Measurements from ENCODE around the gene ZNF519. TPM values are rescaled to one million over a fixed set of nuclear protein-coding genes. Genes with fewer than 3 reads are reported as not detected.

The ZNF519 gene
- total and polyA plus RNA-seq, 11 donors = 0.97 to 6.3 (median 2.5) TPM

DNA sequence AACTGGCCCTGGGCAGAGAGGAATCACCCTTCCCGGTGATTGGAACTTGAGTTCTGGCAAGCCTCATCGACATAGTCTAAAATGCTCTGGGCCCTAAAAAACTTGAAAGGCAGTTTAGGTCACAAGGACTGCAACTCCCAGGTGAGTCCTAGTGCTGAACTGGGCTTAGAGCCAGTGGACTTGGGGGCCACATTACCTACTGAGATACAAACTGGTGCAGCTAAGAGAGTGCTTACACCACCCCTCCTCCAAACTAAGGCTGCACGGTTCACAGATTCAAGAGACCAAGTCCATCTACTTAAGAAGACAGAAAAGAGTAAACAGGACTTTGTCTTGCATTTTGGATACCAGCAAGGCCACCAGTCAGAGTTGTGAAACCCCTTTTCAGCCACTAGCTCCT lies 25.3 kb downstream of the ZNF519 start:
- no peaks in the 10 kb centered on the region for H3K36me3 ChIP-seq
- TF ChIP-seq POLR2A (IDR thresholded peaks at IDR 0.05) = no peak
- TF ChIP-seq, protein P1, sequence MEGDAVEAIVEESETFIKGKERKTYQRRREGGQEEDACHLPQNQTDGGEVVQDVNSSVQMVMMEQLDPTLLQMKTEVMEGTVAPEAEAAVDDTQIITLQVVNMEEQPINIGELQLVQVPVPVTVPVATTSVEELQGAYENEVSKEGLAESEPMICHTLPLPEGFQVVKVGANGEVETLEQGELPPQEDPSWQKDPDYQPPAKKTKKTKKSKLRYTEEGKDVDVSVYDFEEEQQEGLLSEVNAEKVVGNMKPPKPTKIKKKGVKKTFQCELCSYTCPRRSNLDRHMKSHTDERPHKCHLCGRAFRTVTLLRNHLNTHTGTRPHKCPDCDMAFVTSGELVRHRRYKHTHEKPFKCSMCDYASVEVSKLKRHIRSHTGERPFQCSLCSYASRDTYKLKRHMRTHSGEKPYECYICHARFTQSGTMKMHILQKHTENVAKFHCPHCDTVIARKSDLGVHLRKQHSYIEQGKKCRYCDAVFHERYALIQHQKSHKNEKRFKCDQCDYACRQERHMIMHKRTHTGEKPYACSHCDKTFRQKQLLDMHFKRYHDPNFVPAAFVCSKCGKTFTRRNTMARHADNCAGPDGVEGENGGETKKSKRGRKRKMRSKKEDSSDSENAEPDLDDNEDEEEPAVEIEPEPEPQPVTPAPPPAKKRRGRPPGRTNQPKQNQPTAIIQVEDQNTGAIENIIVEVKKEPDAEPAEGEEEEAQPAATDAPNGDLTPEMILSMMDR (IDR thresholded peaks at IDR 0.05) = no peak
- no peak overlapping the region for H3K4me3 ChIP-seq
- no peak overlapping the region for H3K27ac ChIP-seq
- no peak for ATAC-seq
- WGBS, 4 donors = 63 to 100% (median 93%) methylated on average over 3 of the region's 3 CpGs
- no peak for DNase-seq
- no peaks in the 10 kb centered on the region for H3K4me1 ChIP-seq
- peaks cover 0 to 58% (median 22%) of the 10 kb centered on the region in 12 donors for H3K9me3 ChIP-seq
- H3K27me3 ChIP-seq = no peaks in the 10 kb centered on the region
- intact Hi-C loops (cut with DNase I) = loop anchor here in 1 of 10 donors (10.0 kb wide), 1 partner anchor 52 kb away; no protein-coding TSS in a partner anchor

DNA sequence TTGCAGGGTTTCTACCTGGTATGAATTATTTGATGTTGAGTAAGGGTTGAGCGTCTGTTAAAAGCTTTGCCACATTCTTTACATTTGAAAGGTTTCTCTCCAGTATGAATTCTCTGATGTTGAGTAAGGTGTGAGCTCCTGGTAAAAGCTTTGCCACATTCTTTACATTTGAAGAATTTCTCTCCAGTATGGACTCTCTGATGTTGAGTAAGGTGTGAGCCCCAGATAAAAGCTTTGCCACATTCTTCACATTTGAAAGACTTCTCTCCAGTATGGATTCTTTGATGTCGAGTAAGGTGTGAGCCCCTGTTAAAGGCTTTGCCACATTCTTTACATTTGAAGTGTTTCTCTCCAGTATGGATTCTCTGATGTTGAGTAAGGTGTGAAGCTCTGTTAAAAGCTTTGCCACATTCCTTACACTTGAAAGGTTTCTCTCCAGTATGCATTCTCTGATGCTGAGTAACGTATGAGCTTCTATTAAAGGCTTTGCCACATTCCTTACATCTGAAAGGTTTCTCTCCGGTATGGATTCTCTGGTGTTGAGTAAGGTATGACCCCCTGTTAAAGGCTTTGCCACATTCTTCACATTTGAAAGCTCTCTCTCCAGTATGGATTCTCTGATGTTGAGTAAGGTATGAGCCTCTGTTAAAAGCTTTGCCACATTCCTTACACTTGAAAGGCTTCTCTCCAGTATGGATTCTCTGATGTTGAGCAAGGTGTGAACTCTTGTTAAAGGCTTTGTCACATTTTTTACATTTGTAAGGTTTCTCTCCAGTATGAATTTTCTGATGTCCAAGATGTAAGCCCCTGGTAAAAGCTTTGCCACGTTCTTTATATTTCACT lies 27.1 kb downstream of the ZNF519 start:
- WGBS, 4 donors = 89 to 96% (median 93%) methylated on average over 5 of the region's 5 CpGs
- H3K36me3 ChIP-seq = no peaks in the 10 kb centered on the region
- ATAC-seq (no peak), DNase-seq (no peak)
- H3K4me3 ChIP-seq = no peak overlapping the region
- no peaks in the 10 kb centered on the region for H3K4me1 ChIP-seq
- no peaks in the 10 kb centered on the region for H3K27me3 ChIP-seq
- TF ChIP-seq, protein P1 (IDR thresholded peaks at IDR 0.05) = no peak
- TF ChIP-seq POLR2A (IDR thresholded peaks at IDR 0.05) = no peak
- H3K9me3 ChIP-seq = peaks cover 0 to 57% (median 19%) of the 10 kb centered on the region in 12 donors
- no peak overlapping the region for H3K27ac ChIP-seq
- intact Hi-C loops (cut with DNase I) = loop anchor here in 1 of 10 donors (10.0 kb wide), 1 partner anchor 50 kb away; no protein-coding TSS in a partner anchor

DNA sequence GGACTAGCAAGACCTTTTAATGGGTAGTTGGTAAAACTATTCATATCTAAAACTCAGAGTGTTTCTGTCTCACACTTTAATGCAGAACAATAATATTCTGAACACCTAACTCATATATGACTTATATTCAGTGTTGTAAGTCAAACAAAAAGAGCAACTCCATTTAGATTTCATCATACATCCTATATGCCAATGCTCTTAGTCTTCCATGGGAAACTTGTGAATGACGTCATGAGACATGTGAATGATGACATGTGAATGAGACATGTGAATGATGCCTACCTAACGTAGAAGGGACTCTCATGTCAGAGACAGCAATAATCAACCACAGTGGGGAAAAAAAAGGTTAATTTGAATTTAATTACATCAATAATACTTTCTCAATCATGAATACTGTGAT lies 28.0 kb downstream of the ZNF519 start:
- no peak for DNase-seq
- H3K4me3 ChIP-seq = no peak overlapping the region
- peaks cover 0 to 52% (median 11%) of the 10 kb centered on the region in 12 donors for H3K9me3 ChIP-seq
- TF ChIP-seq, protein P1 (IDR thresholded peaks at IDR 0.05) = no peak
- no peak for TF ChIP-seq POLR2A (IDR thresholded peaks at IDR 0.05)
- H3K27me3 ChIP-seq = no peaks in the 10 kb centered on the region
- intact Hi-C loops (cut with DNase I) = loop anchor here in 1 of 10 donors (10.0 kb wide), 1 partner anchor 49 kb away; no protein-coding TSS in a partner anchor
- H3K4me1 ChIP-seq = no peaks in the 10 kb centered on the region
- 95 to 98% (median 97%) methylated on average over 2 of the region's 2 CpGs for WGBS, 4 donors
- no peaks in the 10 kb centered on the region for H3K36me3 ChIP-seq
- H3K27ac ChIP-seq = no peak overlapping the region
- no peak for ATAC-seq

DNA sequence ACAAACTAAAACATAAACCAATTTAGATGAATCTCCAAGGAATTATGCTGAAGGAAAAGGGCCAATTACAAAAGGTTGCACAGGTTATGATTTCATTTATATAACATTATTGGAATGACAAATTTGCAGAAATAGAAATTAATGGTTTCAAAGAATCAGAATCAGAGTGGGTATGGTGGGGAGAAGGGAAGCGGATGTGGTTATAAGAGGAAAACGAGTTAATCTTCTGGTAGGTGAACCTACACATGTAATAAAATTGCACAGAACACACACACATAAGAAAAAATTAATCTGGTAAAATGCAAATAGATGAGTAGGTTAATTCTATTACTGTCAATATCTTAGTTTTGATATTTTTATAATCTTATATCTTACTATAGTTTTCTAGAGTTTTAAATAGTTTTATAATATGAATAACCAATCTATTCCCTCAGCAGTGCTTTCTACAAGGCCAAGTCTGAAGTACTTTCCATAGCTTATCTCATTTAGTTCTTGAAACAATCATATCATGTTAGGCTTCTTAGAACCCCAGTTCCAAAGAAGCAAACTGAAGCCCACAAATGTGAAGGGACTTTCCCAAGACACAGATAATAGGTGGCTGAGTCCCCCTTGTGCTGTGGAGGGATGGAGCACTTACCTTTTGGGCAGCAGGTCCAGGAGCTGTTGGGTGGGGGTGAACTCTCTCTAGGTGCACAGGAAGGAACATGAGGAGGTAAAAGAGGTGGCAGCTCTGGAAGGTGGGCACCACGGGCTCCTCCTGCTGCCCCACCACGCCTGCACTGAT lies 31.5 kb downstream of the ZNF519 start:
- no peak for ATAC-seq
- TF ChIP-seq POLR2A (IDR thresholded peaks at IDR 0.05) = no peak
- TF ChIP-seq, protein P1 (IDR thresholded peaks at IDR 0.05) = no peak
- Histone ChIP-seq H3K9me3 (peaks cover 0 to 33% (median 11%) of the 10 kb centered on the region in 12 donors), H3K4me1 (no peaks in the 10 kb centered on the region), H3K27me3 (no peaks in the 10 kb centered on the region), H3K27ac (no peak overlapping the region), H3K4me3 (no peak overlapping the region), H3K36me3 (no peaks in the 10 kb centered on the region)
- WGBS, 4 donors = 94 to 97% (median 96%) methylated on average over 4 of the region's 4 CpGs
- intact Hi-C loops (cut with DNase I) = loop anchor here in 1 of 10 donors (10.0 kb wide), 1 partner anchor 46 kb away; no protein-coding TSS in a partner anchor
- no peak for DNase-seq
